Activated CD4-positive, CD25-positive, alpha-beta regulatory T cell treated with anti-CD3 and anti-CD28 coated beads, Interleukin-2, amount 50 U/mL, for 16 hours (primary cell): ENCODE data around the gene CDH1.
"Not testable (repeated sequence)": the region's sequence is repeated elsewhere in the genome, so short reads cannot be mapped to it uniquely, and the experiment has no call there.

Experiments used
- DNase-seq: peaks from one replicate; pipeline ENCODE4 v3.0.0-alpha.2; 2020; ENCODE audit warnings: low read depth, low spot score

CDH1 gene

DNA sequence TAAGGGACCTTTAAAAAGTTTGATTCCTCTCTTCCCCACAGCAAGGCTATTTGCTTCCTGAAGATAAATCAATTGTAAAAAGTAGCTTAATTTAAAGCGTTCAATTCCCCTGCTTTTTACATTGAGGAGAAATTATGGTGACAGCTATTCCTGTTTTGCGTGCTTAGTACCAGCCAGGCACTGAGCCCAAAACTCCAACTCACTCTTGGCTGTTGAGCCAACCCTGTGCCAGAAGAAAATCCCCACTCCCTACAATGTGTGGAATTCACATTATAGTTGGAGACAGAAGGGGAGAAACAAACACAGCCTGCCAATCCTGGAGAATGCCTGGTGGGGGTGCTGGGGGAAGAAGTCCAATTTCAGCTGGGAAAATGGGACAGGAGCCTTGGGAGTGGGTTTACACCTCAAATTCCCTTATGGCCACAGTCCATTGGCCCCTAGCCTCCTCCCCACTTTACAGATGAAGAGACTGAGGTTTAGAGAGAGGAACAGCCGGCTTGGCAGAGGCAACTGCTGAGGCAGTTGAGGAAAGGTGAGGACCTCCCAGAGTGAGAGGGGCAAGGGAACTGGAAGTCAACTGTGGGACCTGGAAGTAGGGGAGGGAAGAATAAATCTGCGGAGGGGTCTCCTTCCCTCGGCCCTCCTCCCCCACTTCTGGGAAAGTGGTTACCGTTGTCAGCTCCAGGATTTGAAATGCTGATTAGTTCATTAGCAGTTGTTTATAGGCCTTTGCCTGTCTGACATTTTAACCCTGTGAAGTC, 26.1 kb downstream of the CDH1 start:
- DNase-seq = no peak

DNA sequence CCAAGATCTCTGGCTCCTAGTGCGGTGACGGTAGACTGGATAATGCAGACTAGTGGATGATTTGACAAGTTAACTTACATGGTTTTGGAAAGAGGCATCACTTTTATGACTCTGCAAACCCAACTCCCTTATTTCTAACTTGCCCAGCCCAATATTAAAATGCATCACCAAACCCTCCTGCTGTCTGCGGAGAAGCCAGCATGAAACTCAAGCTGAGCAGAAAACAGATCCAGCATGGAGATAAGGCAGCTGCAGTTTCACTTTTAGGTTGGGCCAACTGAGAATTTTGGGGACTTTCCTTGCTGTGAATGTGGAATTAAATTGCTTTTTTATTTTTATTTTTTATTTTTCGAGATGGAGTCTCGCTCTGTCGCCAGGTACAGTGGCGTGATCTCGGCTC, 27.8 kb downstream of the CDH1 start:
- DNase-seq = peak; percentile 11

DNA sequence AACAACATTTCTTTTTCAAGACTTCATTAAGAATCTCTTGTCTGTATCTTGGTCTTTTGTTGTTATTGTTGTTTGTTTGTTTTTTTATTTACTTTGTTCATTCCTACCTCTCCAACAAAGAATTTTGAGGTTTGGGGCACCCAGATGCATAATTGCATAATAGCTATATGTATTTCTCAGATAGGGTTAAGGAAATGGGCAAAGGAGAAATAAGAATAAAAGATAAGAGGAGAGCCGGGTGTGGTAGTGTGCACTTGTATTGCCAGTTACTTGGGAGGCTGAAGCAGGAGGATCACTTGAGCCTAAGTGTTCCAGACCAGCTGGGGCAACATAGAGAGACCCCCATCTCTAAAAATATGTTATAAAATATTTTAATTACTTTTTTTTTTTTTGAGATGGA, 30.5 kb downstream of the CDH1 start:
- DNase-seq = no peak

DNA sequence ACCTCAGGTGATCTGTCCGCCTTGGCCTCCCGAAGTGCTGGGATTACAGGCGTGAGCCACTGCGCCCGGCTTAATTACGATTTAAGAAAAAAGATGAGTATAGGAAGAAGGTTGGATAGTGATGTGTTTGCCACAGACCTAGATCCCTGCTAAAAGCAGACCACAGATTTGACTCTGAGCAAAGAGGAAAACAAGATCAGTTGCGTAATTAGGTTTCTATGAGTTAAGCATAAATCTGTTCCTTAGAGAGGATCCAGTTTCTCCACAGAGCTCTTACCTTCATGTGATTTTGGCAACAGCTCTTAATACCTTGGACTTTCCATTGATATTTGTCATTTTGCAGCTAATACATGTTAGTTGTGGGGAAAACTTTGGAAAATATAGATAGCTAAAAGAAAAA, 31.1 kb downstream of the CDH1 start:
- DNase-seq = no peak

DNA sequence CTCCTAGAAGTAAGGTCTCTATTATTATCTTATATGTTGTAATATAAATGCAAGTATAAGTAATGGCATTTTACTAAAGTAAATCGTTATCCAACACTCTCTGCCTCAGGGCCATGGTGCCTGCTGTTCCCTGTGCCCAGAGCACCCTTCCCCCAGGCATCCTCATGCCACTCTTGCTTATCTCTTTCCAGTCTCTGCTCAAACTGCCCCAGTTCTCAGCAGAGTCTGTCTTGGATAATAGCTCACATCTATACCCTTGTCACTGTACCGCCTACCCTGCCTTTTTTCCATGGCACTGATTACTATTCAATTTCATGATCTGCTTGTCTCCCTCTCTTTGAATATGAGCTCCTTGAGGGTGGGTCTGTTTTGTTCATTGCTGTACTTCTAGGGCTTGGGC, 31.7 kb downstream of the CDH1 start:
- no peak for DNase-seq

DNA sequence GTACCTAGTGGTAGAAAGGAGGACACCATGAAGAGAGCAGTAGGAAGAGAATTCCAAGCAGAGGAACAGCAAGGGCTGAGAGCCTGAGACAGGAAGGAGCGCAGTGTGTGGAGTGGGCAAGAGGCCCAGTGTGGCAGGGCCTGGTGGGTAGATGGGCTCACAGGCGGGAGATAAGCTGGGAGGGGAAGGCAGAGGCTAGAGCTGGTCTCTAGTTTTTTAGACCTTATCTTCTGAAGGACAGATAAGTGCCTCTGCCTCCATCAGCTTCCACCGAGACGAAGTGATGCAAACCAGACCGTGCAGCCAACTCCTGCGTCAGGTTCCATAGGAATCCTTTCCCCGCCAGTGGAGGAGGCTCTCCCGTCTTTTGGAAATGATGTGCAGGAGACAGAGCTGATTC, 33.6 kb downstream of the CDH1 start:
- DNase-seq = no peak

DNA sequence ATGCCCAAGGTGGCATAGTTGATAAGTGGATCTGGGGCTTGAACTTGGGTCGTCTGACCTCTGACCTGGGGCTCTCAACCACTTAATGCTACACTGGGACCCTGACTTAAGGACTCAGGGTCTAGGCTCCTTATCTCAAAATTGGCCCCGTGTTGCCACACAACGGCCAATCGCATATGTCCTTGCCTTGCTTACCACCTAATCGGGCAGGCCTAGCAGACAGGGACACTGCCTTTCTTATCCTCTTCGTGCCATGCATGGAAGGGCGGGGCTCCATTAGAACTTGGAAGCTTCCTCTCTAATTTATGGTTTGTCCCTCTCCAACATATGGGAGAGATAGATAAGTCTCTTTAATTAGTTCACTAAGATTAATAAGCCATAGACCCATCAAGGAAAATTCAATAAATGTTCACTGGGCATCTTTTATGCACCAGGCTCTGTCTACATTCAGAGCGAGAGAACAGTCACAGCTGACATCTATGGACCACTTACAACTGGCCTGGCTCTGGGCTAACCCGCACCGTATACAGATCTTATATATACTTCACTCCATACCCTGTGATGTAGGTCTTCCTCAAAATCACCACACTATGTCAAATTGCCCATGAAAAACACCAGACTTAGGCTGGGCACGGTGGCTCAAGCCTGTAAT, 35.1 kb downstream of the CDH1 start:
- no peak for DNase-seq

DNA sequence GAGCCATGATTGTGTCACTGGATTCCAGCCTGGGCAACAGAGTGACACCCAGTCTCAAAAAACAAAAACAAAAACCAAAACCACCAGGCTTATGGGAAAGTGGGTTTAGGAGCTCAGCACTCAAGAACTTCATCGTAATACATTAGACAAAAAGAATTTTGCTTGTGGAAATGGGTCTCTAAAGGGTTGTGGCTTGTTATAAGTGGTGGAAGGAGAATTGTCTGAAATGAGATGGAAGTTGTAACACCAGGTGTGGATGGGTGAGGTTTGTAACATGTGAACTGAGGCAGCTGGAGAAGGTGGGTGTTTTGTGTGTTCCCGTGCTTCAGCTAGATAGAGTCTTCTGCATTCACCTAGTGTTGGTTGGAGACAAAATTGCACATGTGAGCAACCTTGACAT, 35.8 kb downstream of the CDH1 start:
- DNase-seq = no peak

DNA sequence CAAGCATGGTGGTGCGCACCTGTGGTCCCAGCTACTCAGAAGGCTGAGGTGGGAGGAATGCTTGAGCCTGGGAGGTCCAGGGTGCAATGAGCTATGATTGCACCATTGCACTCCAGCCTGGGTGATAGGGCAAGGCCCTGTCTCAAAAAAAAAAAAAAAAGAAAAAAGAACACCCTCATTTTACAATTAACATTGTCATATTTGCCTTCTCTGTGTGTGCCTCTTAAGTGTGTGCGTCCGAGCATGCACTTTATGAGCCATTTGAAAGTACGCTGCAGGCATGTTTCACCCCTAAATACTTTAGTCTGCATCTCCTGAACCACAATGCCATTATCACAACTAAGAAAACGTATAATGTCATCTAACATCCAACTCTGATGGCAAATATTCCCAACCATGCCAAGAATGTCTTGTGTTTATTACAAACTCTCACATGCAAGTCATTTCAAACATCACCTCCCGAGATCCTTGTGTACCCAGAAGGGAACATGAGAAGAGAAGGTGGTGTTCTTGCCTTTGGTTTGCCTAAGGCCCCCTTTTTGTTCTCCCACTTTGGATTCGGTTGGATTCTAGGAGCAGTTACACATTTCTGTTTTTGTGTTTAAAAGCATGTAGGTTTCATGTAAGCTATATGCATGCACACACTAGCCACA, 38.0 kb downstream of the CDH1 start:
- DNase-seq = no peak

DNA sequence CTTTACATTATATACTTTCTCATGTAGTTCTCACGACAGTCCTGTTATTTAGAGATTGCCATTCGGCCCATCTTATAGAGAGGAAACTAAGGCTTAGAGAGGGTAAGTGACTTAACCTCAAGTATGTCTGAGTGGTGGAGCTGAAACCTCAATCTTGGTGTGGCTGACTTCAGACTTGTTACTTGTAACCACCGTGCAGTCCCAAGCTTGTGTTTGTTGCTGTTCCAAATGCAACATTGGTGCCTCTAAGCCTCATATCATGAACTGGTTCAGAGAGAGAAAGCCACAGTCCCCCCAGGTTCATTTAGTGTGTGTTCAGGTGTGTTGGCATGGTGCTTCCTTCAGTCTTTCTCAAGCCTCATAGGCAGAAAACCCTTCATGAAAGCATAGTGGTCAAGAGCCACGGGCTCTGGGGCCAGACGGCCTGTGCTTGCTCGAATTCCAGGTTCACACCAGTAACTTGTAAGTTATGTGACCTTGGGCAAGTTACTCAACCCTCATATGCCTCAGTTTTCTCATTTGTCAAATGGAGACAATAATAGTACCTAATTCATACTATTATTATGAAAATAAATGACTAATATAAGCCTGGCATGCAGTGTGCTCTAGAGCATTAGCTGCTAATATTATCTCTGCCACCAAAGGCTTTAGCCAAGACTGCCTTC, 39.9 kb downstream of the CDH1 start:
- DNase-seq = no peak

DNA sequence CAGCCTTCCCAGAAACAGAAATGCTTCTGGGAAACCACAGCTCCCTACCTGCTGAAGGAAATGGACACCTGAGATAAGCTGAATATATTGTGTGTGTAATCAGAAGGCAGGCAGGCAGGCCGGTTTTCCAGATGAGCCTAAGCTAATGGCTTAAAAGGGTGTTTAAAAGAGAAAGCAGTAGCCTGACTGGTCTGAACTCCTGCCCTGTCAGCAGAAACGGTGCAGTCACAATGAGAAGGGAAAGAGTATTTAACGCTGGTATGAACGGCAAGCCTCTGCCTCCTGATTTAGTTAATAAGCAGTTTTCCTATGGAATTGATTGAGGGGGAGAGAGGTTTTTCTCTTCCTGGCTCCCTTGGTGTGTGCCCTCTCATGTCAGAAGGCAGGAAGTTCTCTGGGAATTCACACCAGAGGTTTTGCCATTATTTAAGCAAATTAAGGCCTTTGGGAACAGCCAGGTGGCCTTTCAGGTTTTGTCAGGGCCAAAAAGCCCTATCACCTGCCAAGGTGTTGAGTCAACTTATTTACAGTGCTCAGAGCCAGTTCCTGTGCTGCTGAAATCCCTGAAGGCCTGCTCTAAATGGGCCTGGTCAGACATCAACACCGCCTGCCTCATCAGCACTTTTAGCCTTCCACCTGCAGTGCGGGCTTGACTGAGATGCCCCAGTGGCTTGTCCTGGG, 41.6 kb downstream of the CDH1 start:
- no peak for DNase-seq

DNA sequence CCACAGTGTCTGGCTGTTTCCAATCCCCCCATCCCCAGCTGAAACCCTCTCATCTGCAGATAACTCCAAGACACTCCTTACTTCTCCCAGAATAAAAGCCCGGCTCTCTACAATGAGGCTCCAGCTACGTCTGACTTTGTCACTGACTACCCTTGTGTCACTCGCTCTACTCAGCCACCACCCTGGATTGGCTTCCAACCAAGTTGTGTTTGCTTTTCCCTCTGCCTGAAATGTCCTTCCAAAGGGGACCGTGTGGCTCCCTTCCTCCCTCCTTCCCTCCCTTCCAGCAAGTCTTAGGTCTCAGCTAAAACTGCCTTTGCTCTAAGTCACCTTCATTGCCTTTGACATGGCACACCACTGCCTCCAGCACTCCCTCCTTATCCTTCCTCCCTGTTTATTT, 42.8 kb downstream of the CDH1 start:
- no peak for DNase-seq

DNA sequence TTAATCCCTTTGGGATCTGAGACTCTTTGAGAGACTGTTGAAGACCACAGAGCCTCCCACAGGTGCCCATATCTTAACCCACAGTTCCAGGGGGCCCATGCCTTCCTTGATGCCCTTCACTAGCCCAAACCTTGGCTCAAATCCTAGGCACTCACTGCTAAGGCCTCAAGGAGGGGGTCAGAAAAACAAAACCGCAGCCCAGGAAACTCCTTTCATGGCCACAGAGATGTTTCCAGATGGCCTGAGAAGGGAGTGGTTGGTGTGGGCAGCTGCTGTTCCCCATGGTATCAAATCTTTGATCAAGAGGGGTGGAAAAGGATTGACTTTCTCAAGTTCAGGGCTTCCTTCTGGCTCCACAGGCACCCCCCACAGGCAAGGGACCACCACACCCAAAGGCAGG, 44.7 kb downstream of the CDH1 start:
- no peak for DNase-seq

DNA sequence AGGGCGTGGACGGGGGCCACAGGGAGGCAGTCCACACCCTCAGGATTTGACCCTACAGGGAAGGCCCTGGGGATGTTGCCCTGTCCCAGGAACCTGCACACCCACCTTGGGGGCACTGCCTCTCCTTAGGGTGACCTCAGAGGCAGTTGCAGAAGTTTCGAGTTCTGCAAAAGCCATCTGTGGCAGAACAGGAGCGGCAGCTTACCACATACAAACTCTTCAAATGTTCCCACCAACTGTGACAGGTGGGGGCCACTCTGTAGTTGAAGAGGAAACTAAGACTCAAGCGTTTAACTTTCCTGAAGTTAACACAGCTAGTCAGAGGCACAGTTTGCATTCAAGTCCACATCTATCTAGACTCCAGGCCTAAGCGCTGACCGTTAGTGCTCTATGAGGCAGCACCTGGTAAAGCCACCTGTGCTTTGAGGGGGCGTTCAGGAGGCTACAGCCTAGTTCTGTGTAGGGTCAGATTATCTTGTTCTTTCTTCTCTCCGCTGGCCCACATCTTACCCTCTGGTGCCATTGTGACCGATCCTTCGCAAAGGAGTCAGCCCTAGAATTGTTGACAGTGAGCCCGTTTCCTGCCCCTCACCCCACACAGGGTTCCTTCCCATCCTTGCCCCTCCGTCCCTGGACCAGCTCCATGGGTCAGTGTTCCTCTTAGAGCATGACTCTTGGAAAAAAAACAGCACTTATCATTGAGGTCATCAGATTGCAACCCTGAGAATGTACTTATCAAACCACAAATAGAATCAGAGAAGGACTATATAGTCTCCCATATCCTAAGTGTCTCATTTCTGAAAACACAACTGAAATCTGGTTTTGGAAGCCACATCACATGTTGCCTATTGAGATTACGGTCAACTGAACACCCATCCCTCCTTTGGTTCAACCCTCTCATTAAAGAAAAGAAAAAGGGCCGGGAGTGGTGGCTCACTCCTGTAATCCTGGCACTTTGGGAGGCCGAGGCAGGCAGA, 45.4 kb downstream of the CDH1 start:
- no peak for DNase-seq

DNA sequence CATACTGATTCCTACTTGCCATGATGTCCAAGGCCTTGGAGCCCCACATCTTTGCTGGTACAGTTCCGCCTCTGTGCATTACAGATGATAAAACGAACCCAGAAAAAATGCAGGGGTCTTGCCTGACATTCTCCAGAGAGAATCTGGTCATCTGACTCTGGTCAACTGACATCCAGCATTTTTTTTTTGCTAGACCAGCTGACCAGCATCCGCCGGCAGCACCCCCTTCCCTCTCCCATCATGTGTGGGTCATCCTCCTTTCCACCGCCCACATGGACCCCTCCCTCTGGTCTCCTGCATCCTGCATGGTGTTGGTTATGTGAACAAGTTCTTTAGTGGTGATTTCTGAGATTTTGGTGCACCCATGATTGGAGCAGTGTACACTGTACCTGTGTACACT, 47.1 kb downstream of the CDH1 start:
- DNase-seq = no peak

DNA sequence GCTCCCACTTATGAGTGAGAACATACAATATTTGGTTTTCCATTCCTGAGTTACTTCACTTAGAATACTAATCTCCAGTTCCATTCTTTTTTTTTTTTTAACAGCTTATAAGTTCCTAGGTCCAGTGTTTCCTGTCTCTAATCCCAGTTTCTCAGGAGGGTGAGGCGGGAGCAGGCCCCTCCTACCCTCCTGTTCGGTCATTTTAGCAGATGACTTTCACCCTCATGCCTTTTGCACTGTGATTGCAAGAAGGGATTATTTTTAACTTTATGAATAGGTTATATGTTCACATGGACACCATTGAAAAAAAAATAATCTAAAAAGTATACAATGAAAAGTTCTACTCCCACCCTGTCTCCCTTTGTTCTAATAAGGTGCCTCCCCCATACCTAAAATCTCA, 47.6 kb downstream of the CDH1 start:
- no peak for DNase-seq

DNA sequence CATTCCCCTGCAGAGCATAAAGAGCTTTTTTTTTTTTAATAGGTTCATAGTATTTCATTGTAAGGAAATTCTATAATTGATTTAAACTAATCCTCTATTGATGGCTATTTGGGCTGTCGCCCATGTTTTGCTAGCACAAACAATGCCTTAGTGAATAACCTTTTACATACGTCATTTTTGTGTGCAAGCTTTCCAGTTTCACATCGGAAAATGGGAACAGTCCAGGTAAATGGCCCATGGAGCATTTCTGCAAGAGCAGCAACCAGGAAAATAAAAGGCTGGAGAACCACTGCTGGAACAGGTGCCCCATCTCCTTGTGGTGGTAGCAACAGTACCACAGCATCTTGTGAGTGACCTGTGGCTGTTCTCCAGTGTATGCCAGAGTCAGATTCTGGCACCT, 48.6 kb downstream of the CDH1 start:
- no peak for DNase-seq

DNA sequence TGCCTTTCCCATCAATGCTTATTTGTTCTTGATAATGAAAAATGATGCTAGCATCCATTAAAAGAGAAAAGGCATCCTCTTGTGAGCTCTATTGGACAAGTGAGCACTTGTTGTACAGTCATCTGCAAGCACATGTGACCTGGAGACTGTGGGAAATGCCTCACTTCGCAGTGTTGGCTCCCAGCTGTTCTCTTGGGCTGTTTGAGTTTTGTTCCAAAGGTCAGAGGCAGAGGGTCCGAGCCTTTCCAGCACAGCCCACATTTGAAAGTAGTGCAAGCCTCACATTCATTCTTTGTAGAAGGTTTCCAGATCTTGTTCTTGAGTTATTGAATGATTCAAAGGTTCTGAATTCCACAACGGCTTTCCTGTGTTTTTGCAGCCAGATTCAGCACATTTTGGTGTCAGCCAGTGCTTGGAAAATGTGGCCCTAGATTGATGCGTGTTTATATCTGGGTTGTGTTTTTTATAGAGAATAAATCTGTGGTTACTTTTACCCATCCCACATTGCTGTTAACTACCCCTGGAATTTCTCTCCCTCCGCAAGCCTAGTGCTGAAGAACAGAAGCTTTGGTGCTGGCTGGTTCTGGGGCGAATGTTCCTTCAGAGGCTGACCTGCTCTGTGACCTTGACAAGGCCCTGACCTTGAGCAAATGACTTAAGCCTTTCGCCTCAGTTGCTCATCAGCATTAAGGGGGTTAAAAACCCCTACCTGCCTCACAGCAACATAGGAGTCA, 49.8 kb downstream of the CDH1 start:
- DNase-seq = no peak

DNA sequence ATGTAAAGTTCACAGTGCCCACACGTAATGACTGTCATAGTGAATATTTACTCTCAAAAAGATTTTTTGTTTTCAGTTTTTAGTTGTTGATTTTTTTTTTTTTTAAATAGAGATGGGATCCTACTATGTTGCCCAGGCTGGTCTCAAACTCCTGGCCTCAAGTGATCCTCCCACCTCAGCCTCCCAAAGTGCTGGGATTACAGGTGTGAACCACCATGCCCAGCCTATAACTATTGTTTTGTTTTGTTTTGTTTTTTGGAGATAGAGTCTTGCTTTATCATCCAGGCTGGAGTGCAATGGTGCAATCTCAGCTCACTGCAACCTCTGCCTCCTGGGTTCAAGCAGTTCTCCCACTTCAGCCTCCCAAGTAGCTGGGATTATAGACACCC, 50.3 kb downstream of the CDH1 start:
- DNase-seq = not testable (repeated sequence)

DNA sequence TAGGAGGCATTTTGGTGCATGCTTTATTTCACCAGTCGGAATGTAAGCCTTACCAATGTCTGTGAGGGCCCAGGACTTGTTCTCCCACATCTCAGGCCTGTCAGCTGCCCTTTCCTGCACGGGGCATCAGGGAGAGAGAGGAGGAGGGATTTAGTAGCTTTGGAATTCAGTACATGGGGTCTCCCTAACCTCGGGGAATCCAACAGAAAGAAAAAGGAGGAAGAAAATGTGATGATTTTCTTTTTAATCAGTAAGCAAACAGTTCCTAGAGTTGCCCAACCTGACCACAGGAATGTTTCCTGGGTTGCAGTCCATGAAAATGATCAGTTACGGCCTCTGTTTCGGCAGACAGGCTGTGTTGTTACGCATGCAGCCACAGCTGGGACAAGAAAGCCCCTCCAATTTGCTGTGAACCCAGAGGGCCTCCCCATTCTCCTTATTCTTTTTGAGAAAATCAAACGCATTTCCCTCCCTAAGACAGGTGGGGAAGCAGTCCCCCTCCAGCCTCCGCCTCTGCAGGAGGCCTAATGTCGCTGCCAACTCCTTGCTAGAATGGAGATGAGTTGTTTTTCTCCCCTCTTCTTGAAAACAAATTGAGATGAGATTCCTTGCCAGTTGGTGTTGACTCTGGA, 53.2 kb downstream of the CDH1 start:
- DNase-seq = no peak
